ENCODE data around the gene RNF126.

RNF126 gene

DNA sequence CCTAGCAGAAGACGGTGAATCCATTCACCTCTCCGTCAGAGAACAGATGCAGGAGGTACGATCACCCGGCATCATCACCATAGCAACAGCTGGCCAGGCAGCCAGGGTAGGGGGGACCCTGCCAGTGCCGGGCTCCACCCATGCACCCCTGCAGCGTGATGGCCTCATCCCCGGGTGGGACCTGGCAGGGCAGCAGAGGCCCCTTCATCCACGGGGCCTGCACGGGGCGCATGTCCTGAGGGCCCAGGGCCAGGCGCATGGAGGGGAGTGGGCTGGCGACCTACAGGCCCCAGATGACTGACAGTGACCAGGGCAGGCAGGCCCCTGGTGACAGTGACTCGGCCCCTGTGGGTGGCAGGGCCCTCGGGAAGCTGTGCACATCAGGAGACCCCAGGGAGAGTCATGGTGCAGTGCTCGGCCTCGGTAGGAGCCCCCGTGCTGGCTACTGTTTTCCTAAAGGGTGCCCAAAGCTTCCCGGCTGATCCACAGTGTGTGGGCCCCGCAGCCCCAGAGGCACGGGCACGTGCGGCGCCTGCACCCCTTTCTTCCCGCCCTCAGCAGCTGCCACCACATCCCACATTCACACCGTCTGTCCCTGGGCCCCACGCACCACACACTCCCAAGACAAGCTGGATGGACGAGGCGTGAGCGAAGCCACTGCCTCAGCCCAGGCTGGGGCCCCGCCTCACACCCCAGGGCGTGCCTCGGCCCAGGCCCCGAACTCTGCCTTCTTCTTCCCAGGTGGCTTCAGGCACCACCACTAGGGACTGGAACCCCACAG is 4.8 kb downstream of the RNF126 start:
- H3K27me3 ChIP-seq (ENCODE audit: insufficient read depth, low read length), result no peaks in the 10 kb centered on the region
- 0 out of 2 replicates have a peak, but pooled peaks cover 12% of the 10 kb centered on the region for H3K36me3 ChIP-seq (ENCODE audit: insufficient read depth, low read depth, low read length)
- H3K4me1 ChIP-seq (ENCODE audit: insufficient read depth, low read length), result no peaks in the 10 kb centered on the region
- H3K4me3 ChIP-seq (ENCODE audit: low read length), result no peak overlapping the region
- no peak overlapping the region for H3K9ac ChIP-seq (ENCODE audit: low read depth, low read length)
- H3K27ac ChIP-seq (ENCODE audit: low read length), result no peak overlapping the region
- H3K9me3 ChIP-seq (ENCODE audit: insufficient read depth, low read depth, low read length), result no peaks in the 10 kb centered on the region

GRCh38 chr19:657611-658010 is 5.4 kb downstream of the RNF126 start:
- no peak overlapping the region for H3K27ac ChIP-seq (ENCODE audit: low read length)
- H3K27me3 ChIP-seq (ENCODE audit: insufficient read depth, low read length), result no peaks in the 10 kb centered on the region
- peaks cover 12% of the 10 kb centered on the region; the same call in 1 of the 2 replicates for H3K36me3 ChIP-seq (ENCODE audit: insufficient read depth, low read depth, low read length)
- no peak overlapping the region for H3K4me3 ChIP-seq (ENCODE audit: low read length)
- H3K9ac ChIP-seq (ENCODE audit: low read depth, low read length), result no peak overlapping the region
- no peaks in the 10 kb centered on the region for H3K9me3 ChIP-seq (ENCODE audit: insufficient read depth, low read depth, low read length)
- no peaks in the 10 kb centered on the region for H3K4me1 ChIP-seq (ENCODE audit: insufficient read depth, low read length)

DNA sequence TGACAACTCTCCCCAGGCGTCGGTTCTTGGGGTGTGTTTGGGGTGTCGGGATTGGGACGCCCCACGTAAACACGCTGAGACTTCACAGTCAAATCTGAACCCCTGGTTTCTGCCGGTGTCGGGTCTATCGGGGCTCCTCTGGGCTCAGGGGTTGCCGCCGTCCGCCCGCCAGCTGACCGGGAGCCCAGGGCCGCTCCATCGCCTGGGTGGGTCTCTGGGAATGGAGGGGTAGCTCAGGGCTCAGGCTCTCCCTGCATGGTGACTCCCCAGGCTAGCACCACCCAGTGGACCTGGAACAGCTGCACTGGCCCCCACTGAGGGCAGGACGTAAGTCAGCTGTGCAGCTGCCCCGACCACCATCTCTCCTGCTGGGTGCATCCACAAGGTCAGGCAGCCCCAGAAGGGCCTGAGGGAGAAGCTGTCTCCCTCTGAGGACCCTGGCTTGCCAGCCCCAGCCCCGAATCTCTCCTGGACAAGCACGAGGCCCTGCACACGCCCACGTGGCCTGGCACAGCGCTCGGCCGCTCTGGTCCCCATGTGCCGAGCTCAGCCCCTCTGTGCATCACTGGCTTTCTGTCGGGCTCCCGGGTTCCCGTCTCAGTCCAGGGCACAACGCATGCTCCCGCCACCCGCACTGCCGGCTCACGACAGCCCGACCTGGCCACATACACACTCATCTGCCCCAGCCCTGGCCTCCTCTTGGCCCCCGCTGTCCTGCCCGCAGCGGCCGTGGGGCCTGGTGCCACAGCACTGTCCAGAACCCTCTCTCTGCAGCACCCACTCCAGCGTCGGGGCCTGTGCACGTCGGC is 6.1 kb downstream of the RNF126 start:
- no peak overlapping the region for H3K27ac ChIP-seq (ENCODE audit: low read length)
- H3K9ac ChIP-seq (ENCODE audit: low read depth, low read length), result no peak overlapping the region
- no peak overlapping the region for H3K4me3 ChIP-seq (ENCODE audit: low read length)
- H3K36me3 ChIP-seq (ENCODE audit: insufficient read depth, low read depth, low read length), result peaks cover 12% of the 10 kb centered on the region; the same call in 1 of the 2 replicates
- H3K27me3 ChIP-seq (ENCODE audit: insufficient read depth, low read length), result no peaks in the 10 kb centered on the region
- no peaks in the 10 kb centered on the region for H3K9me3 ChIP-seq (ENCODE audit: insufficient read depth, low read depth, low read length)
- no peaks in the 10 kb centered on the region for H3K4me1 ChIP-seq (ENCODE audit: insufficient read depth, low read length)

- Histone ChIP-seq H3K27me3 (ENCODE audit: insufficient read depth, low read length) (no peaks in the 10 kb centered on the region), H3K9ac (ENCODE audit: low read depth, low read length) (no peak overlapping the region), H3K4me1 (ENCODE audit: insufficient read depth, low read length) (no peaks in the 10 kb centered on the region), H3K36me3 (ENCODE audit: insufficient read depth, low read depth, low read length) (peaks cover 22% of the 10 kb centered on the region), H3K27ac (ENCODE audit: low read length) (no peak overlapping the region), H3K4me3 (ENCODE audit: low read length) (no peak overlapping the region), H3K9me3 (ENCODE audit: insufficient read depth, low read depth, low read length) (no peaks in the 10 kb centered on the region)
Observed at GRCh38 chr19:655691-656090, 7.3 kb downstream of the RNF126 start.

DNA sequence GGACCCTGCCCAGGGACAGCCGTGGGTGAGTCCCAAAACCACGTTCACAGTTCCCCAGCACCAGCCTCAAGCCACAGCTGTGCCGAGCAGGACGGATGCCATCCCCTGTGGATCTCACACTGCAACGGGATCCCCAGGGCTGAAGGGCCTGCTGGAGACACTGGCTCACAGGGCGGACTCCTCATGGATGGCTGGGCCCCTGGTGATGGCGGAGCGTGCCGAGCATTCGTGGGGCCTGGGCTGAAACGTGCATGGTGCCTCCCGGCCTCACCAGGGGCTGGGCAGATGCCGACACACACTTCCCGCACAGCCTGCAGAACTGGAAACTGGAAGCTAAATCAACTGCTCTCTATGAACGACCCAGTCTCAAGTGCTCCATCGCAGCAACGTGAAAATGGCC is 9.6 kb downstream of the RNF126 start:
- Histone ChIP-seq H3K27me3 (ENCODE audit: insufficient read depth, low read length) (no peaks in the 10 kb centered on the region), H3K36me3 (ENCODE audit: insufficient read depth, low read depth, low read length) (peaks cover 34% of the 10 kb centered on the region), H3K4me1 (ENCODE audit: insufficient read depth, low read length) (no peaks in the 10 kb centered on the region), H3K4me3 (ENCODE audit: low read length) (no peak overlapping the region), H3K27ac (ENCODE audit: low read length) (no peak overlapping the region), H3K9me3 (ENCODE audit: insufficient read depth, low read depth, low read length) (no peaks in the 10 kb centered on the region), H3K9ac (ENCODE audit: low read depth, low read length) (no peak overlapping the region)

GRCh38 chr19:652467-653389 is 10.3 kb downstream of the RNF126 start:
- H3K36me3 ChIP-seq (ENCODE audit: insufficient read depth, low read depth, low read length), result peaks cover 38% of the 10 kb centered on the region

DNA sequence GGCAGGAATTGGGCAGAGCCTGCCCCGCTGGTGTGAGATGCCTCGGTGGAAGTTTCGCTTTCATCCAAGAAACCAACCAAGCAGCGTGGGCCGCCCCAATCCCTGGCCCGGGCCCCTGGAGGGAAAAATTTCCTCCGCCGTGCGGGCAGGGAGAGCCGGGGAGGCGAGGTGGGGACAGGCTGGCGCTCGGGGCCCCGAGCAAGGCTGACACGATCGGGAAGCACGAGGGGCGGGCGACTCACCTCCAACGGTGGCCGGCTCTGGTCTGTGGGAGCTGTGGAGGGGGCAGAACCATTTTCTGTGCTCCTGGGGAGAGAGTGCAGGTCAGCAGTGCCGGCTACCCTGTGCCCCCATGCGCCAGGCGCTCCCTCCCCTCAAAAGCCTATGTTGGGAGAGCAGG is 11.0 kb downstream of the RNF126 start:
- Histone ChIP-seq H3K4me3 (ENCODE audit: low read length) (no peak overlapping the region), H3K27ac (ENCODE audit: low read length) (no peak overlapping the region), H3K9ac (ENCODE audit: low read depth, low read length) (no peak overlapping the region), H3K9me3 (ENCODE audit: insufficient read depth, low read depth, low read length) (no peaks in the 10 kb centered on the region), H3K4me1 (ENCODE audit: insufficient read depth, low read length) (no peaks in the 10 kb centered on the region), H3K36me3 (ENCODE audit: insufficient read depth, low read depth, low read length) (peaks cover 43% of the 10 kb centered on the region), H3K27me3 (ENCODE audit: insufficient read depth, low read length) (no peaks in the 10 kb centered on the region)

More at GRCh38 chr19:652467-653389, 10.3 kb downstream of the RNF126 start:
- Histone ChIP-seq H3K4me1 (ENCODE audit: insufficient read depth, low read length) (no peaks in the 10 kb centered on the region), H3K9me3 (ENCODE audit: insufficient read depth, low read depth, low read length) (no peaks in the 10 kb centered on the region), H3K9ac (ENCODE audit: low read depth, low read length) (no peak overlapping the region), H3K4me3 (ENCODE audit: low read length) (no peak overlapping the region), H3K27me3 (ENCODE audit: insufficient read depth, low read length) (no peaks in the 10 kb centered on the region), H3K27ac (ENCODE audit: low read length) (no peak overlapping the region)

DNA sequence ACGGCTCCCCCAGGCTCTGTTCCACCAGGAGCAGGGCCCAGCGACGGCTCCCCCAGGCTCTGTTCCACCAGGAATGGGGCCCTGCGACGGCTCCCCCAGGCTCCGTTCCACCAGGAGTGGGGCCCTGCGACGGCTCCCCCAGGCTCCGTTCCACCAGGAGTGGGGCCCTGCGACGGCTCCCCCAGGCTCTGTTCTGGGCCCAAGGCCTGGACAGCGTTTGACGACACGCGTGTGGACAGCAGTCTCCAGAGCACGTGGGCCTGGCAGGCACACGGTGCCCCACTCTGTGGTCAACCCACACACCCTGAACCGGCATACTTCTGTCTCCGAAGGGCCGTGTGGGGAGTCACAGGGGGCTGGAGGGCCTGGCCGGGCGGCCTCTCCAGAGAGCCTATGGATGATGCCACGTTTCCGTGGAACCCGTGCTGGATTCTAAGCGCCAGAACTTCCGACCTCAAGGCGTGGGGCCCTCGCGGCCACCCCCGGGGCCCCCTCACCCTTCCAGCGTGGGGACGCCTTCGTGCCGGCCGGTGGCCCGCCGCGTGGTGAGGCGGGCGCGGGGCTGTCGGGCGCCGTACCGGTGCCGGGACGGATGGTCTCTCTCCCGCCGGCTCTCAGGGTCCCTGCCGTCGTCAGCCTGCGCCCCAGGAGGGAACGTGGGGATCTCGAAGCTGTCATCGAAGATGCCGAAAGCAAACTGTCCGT is 11.7 kb downstream of the RNF126 start:
- H3K36me3 ChIP-seq (ENCODE audit: insufficient read depth, low read depth, low read length), result peaks cover 47% of the 10 kb centered on the region
- H3K27me3 ChIP-seq (ENCODE audit: insufficient read depth, low read length), result no peaks in the 10 kb centered on the region
- H3K9me3 ChIP-seq (ENCODE audit: insufficient read depth, low read depth, low read length), result no peaks in the 10 kb centered on the region

GRCh38 chr19:650121-650520 is 12.9 kb downstream of the RNF126 start:
- H3K27me3 ChIP-seq (ENCODE audit: insufficient read depth, low read length), result no peaks in the 10 kb centered on the region
- no peaks in the 10 kb centered on the region for H3K9me3 ChIP-seq (ENCODE audit: insufficient read depth, low read depth, low read length)
- peaks cover 41% of the 10 kb centered on the region for H3K36me3 ChIP-seq (ENCODE audit: insufficient read depth, low read depth, low read length)
- no peaks in the 10 kb centered on the region for H3K4me1 ChIP-seq (ENCODE audit: insufficient read depth, low read length)
- H3K27ac ChIP-seq (ENCODE audit: low read length), result no peak overlapping the region
- no peak overlapping the region for H3K9ac ChIP-seq (ENCODE audit: low read depth, low read length)
- no peak overlapping the region for H3K4me3 ChIP-seq (ENCODE audit: low read length)

More for the DNA sequence above, 11.7 kb downstream of the RNF126 start:
- H3K9ac ChIP-seq (ENCODE audit: low read depth, low read length), result no peak overlapping the region
- no peak overlapping the region for H3K4me3 ChIP-seq (ENCODE audit: low read length)
- H3K27ac ChIP-seq (ENCODE audit: low read length), result no peak overlapping the region
- H3K4me1 ChIP-seq (ENCODE audit: insufficient read depth, low read length), result no peaks in the 10 kb centered on the region

DNA sequence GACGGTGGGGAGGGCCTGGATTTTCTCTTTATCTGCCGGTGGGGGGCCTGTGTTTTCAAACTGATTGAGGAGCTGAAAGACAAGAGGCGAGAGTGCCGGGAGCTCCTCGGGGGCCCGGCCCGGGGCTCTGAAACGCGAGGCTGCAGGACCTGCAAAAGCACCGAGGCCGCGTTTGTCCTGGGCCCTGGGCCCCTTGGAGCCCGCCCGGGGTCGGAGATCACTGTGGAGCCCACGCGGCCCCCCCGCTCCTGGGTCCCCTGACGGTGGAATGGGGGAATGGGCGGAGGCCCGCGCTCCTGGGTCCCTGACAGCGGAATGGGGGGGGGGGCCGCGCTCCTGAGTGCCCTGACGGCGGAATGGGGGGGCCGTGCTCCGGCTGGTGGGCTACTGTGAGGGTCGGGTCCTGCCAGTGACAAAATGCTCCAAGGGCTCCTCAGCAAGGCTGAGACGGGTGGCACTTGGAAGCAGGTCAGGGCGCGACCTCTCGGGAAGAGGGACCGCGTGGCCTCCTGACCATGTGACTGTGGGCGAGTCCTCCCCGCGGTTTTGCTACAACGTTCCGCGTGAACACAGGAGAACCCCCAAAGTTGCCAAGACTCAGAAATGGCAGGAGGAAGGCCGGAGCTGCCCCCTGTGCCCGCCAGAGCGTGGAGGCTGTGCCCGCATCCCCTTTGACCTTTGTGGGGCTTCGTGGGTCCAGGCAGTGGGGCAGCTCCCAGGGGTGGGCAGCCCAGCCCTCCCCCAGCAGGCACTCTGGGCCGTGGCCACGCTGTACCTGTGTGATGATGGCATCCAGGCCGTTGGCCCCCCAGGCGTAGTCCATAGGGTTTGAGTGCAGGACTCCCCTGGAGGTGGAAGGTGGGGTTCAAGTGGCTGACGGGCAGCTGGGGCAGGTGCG is 13.9 kb downstream of the RNF126 start:
- Histone ChIP-seq H3K36me3 (ENCODE audit: insufficient read depth, low read depth, low read length) (peaks cover 41% of the 10 kb centered on the region), H3K4me3 (ENCODE audit: low read length) (no peak overlapping the region)

More for the DNA sequence above, 13.9 kb downstream of the RNF126 start:
- H3K27me3 ChIP-seq (ENCODE audit: insufficient read depth, low read length), result no peaks in the 10 kb centered on the region
- no peak overlapping the region for H3K9ac ChIP-seq (ENCODE audit: low read depth, low read length)
- H3K4me1 ChIP-seq (ENCODE audit: insufficient read depth, low read length), result no peaks in the 10 kb centered on the region
- H3K27ac ChIP-seq (ENCODE audit: low read length), result no peak overlapping the region
- no peaks in the 10 kb centered on the region for H3K9me3 ChIP-seq (ENCODE audit: insufficient read depth, low read depth, low read length)

Data from iPS-20b (cell line).